ENCODE data around the gene SPINK5. TPM values are rescaled to one million over a fixed set of nuclear protein-coding genes. Genes with fewer than 3 reads are reported as not detected.

SPINK5 gene
- total RNA-seq, 6 experiments from 2014 or later: 0.10 to 0.26 TPM; not detected in 4

DNA sequence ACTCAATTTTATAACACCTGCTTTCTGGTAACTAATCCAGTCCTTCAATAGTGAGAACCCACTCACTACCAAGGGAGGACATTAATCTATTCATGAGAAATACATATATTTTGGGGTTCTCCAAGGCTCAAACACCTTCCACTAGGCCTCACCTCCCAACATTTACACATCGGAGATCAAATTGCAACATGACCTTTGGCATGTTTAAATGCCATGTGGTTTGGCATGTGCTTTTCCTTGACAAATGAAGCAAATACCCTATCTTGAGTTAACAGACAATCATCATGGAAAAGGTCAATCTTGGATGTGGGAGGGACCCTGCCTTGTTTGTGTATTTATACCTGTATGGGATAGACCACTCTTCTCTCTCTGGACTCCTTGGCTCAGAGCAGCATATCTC is 82.7 kb downstream of the SPINK5 start:
- Histone ChIP-seq H3K4me1 (peaks cover 0 to 17% (median 6%) of the 10 kb centered on the region in 4 donors), H3K36me3 (no peaks in the 10 kb centered on the region), H3K9me3 (no peaks in the 10 kb centered on the region), H3K27me3 (no peaks in the 10 kb centered on the region), H3K27ac (peak overlapping the region; percentile 21 to 65 (median 46)), H3K4me3 (no peak overlapping the region)
- TF ChIP-seq POLR2A (IDR thresholded peaks at IDR 0.05): no peak
- TF ChIP-seq, protein P1, sequence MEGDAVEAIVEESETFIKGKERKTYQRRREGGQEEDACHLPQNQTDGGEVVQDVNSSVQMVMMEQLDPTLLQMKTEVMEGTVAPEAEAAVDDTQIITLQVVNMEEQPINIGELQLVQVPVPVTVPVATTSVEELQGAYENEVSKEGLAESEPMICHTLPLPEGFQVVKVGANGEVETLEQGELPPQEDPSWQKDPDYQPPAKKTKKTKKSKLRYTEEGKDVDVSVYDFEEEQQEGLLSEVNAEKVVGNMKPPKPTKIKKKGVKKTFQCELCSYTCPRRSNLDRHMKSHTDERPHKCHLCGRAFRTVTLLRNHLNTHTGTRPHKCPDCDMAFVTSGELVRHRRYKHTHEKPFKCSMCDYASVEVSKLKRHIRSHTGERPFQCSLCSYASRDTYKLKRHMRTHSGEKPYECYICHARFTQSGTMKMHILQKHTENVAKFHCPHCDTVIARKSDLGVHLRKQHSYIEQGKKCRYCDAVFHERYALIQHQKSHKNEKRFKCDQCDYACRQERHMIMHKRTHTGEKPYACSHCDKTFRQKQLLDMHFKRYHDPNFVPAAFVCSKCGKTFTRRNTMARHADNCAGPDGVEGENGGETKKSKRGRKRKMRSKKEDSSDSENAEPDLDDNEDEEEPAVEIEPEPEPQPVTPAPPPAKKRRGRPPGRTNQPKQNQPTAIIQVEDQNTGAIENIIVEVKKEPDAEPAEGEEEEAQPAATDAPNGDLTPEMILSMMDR (IDR thresholded peaks at IDR 0.05): no peak
- peak; percentile 25 to 66 (median 58) for ATAC-seq
- DNase-seq: no peak
- intact Hi-C loops (cut with DNase I): no loop called here
- WGBS (ENCODE audit: insufficient coverage, low coverage, low lambda C conversion rate, missing lambda C conversion rate): 38% methylated on average over 1 of the region's 1 CpG

DNA sequence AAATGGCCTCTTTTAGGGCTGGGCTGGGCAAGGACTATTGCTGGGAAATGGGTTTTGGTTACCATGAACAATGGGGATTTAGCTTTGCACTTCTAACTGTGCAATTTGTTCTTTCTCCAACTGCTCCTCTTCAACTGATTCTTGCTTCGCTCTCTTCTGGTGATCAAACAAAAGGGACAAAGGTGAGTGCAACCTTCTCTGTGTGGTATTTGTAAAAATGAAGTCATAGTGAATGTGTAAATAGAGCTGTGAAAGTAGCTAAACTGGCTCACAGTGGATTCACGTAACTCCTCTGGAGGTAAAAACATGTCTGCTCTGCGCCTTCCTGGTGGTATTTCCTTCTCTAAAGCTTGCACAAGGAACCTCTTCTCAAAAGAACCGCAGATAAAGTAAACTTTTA is 83.6 kb downstream of the SPINK5 start:
- Histone ChIP-seq H3K4me1 (peaks cover 0 to 17% (median 6%) of the 10 kb centered on the region in 4 donors), H3K27ac (peak overlapping the region; percentile 21 to 65 (median 46)), H3K4me3 (peak overlapping the region in 1 of 3 donors; percentile 21), H3K9me3 (no peaks in the 10 kb centered on the region), H3K36me3 (no peaks in the 10 kb centered on the region), H3K27me3 (no peaks in the 10 kb centered on the region)
- ATAC-seq (peak; percentile 93 to 96 (median 94)), DNase-seq (no peak)
- 27% methylated on average over 4 of the region's 4 CpGs for WGBS (ENCODE audit: insufficient coverage, low coverage, low lambda C conversion rate, missing lambda C conversion rate)
- intact Hi-C loops (cut with DNase I): no loop called here
- TF ChIP-seq POLR2A (IDR thresholded peaks at IDR 0.05): no peak
- TF ChIP-seq, protein P1 (IDR thresholded peaks at IDR 0.05): no peak

DNA sequence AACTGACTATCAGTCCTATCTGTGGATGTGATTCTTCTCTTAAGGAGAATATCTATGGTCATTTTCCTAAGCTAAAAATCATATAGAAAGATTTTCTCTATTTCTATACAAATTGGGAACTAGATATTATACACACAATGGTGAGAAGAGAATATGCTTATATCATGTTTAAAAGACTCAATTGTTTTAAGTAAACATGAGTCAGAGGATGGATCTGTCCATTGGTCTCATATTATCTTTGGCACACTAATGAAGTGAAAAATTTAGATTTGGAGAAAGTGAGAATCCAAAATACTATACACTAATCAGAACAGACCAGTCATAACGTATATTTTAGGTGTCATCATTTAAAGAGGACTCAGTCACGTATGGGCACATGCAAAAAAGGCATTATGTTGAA is 88.1 kb downstream of the SPINK5 start:
- intact Hi-C loops (cut with DNase I): no loop called here
- Histone ChIP-seq H3K27ac (no peak overlapping the region), H3K4me3 (no peak overlapping the region), H3K27me3 (no peaks in the 10 kb centered on the region), H3K36me3 (no peaks in the 10 kb centered on the region), H3K4me1 (peaks cover 0 to 5% (median 2%) of the 10 kb centered on the region in 4 donors), H3K9me3 (no peaks in the 10 kb centered on the region)
- 76% methylated on average over 2 of the region's 2 CpGs for WGBS (ENCODE audit: insufficient coverage, low coverage, low lambda C conversion rate, missing lambda C conversion rate)
- DNase-seq: no peak
- TF ChIP-seq POLR2A (IDR thresholded peaks at IDR 0.05): no peak
- TF ChIP-seq, protein P1 (IDR thresholded peaks at IDR 0.05): no peak
- no peak for ATAC-seq

DNA sequence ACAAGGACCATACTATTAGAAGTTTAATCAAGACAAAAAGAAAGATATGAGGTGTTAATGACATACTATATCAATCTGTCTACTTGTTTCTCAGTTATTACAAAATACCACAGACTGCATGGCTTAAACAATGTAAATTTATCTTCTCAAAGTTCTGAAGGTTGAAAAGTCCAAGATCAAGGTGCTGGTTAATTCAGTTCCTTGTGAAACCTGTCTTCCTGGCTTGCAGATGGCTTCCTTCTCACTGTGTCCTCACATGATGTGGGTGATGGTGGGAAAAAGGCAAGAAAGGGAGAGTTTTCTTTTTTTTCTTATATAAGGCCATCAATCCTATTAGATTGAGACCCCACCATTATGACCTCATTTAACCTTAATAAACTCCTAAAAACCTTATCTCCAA is 89.0 kb downstream of the SPINK5 start:
- TF ChIP-seq, protein P1 (IDR thresholded peaks at IDR 0.05): no peak
- TF ChIP-seq POLR2A (IDR thresholded peaks at IDR 0.05): no peak
- intact Hi-C loops (cut with DNase I): no loop called here
- DNase-seq: no peak
- no peaks in the 10 kb centered on the region for H3K27me3 ChIP-seq
- no peaks in the 10 kb centered on the region for H3K36me3 ChIP-seq
- H3K4me3 ChIP-seq: no peak overlapping the region
- no peaks in the 10 kb centered on the region for H3K9me3 ChIP-seq
- no peak for ATAC-seq
- no peak overlapping the region for H3K27ac ChIP-seq
- H3K4me1 ChIP-seq: no peaks in the 10 kb centered on the region

DNA sequence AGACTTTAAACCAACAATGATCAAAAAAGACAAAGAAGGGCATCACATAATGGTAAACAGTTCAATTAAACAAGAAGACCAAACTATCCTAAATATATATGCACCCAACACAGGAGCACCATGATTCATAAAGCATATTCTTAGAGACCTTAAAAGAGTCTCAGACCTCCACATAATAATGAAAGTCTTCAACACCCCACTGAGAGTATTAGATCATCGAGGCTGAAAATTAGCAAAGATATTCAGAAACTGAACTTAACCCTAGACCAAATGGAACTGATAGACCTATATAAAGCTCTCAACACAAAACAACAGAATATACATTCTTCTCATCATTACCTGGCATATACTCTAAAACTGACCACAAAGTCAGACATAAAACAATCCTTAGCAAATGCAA is 92.8 kb downstream of the SPINK5 start:
- TF ChIP-seq POLR2A (IDR thresholded peaks at IDR 0.05): no peak
- TF ChIP-seq, protein P1 (IDR thresholded peaks at IDR 0.05): no peak
- no peak for ATAC-seq
- H3K9me3 ChIP-seq: no peaks in the 10 kb centered on the region
- intact Hi-C loops (cut with DNase I): no loop called here
- no peak overlapping the region for H3K27ac ChIP-seq
- 83% methylated on average over 1 of the region's 1 CpG for WGBS (ENCODE audit: insufficient coverage, low coverage, low lambda C conversion rate, missing lambda C conversion rate)
- H3K27me3 ChIP-seq: no peaks in the 10 kb centered on the region
- no peak for DNase-seq
- H3K4me1 ChIP-seq: no peaks in the 10 kb centered on the region
- H3K36me3 ChIP-seq: no peaks in the 10 kb centered on the region
- H3K4me3 ChIP-seq: no peak overlapping the region
